Ishikawa (cell line): ENCODE results near the gene CDC42BPG.

Experiments
- CREB1 ChIP-seq: IDR thresholded peaks from 2 replicates; pipeline ENCODE4 v1.6.1; 2012; ENCODE audit warnings: low read depth
- EP300 ChIP-seq: IDR thresholded peaks from 2 replicates; pipeline ENCODE4 v1.6.1; 2012; ENCODE audit warnings: borderline replicate concordance
- MAX ChIP-seq: IDR thresholded peaks from 2 replicates; pipeline ENCODE4 v1.6.1; 2012
- TCF12 ChIP-seq: IDR thresholded peaks from 2 replicates; pipeline ENCODE4 v1.6.1; 2012; ENCODE audit warnings: low read depth
- TEAD4 ChIP-seq: IDR thresholded peaks from 2 replicates; pipeline ENCODE4 v1.6.1; 2012
- YY1 ChIP-seq: IDR thresholded peaks from 2 replicates; pipeline ENCODE4 v1.6.1; 2012; ENCODE audit warnings: low read depth

- TF ChIP-seq TCF12 (no peak), EP300 (no peak), MAX (no peak), YY1 (no peak), CREB1 (no peak), TEAD4 (no peak)
These were observed 21.1 kb upstream of the CDC42BPG start for GRCh38 chr11:64865286-64866172.
